GM12891 (cell line): ENCODE results near the gene DDX41.

ENCODE experiments used
- POLR2A ChIP-seq: IDR thresholded peaks from 2 replicates; pipeline ENCODE4 v1.6.1; 2011; ENCODE audit warnings: low read depth, low read length, control low read depth
- POLR2AphosphoS5 ChIP-seq: IDR thresholded peaks from 2 replicates; pipeline ENCODE4 v1.6.1; 2011; ENCODE audit warnings: low read depth, low read length, control low read depth
- POU2F2 ChIP-seq: IDR thresholded peaks from 2 replicates; pipeline ENCODE4 v1.6.1; 2011; ENCODE audit warnings: low read depth, mild to moderate bottlenecking, control low read depth, low read length, moderate library complexity
- TAF1 ChIP-seq: IDR thresholded peaks from 2 replicates; pipeline ENCODE4 v1.6.1; 2011; ENCODE audit warnings: low read depth, low read length, control low read depth

DNA sequence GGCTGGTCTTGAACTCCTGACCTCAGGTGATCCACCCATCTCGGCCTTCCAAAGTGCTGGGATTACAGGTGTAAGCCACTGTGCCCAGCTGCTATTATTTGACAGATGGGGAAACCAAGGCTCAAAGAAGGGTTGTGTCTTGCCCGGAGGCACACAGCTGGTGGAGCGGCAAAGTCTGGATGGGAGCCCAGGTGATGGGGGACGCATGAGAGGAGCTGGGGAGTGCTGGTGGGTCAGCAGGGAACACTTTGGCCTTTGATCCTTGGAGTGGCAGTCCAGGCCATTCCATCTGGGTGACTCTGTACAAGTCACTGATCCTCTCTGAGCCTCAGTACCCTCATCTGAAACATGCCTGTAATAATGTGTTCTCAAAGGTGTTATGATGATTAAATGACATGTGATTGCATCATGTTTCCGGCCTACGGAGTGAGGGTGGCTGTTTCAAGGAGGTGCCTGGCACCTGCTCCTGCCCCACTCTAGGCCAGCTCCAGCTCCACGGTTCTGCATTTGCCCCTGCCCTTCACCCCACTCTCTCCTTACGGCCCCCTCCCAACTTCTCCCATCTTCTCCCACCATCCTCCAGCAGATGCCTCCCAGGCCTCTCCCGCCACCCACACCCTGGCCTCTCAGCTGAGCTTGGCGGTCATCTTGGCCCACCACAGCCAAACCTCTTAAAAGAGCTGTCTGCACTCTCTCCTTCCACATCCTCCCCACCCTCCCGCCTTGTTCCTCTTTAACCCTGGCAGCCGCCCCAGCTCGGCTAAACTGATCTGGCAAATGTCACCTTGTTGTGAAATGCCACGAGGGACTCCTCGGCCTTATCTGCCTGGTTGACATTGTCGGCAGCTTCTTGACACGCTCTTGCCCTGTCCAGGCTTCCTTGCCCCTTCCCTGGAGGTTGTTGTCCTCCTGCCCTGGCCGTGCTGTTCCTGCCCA, 37.8 kb downstream of the DDX41 start:
- no peak; the same call in 1 of the 2 replicates for TF ChIP-seq POLR2AphosphoS5
- no peak for TF ChIP-seq TAF1
- no peak for TF ChIP-seq POU2F2
- TF ChIP-seq POLR2A: no peak
